Hepatocyte (in vitro differentiated cells): ENCODE measurements around the gene DIPK1A. TPM values are rescaled to one million over a fixed set of nuclear protein-coding genes. Genes with fewer than 3 reads are reported as not detected.

Experiments
- DNase-seq: peaks from one replicate; pipeline ENCODE4 v3.0.0-alpha.2; 2016; ENCODE audit warnings: low spot score
- H2AFZ ChIP-seq: fragments of 200-600 bp; sonication (generic); 2 replicates; pipeline ENCODE4 v1.6.0; 2016; ENCODE audit warnings: antibody characterized with exemption, mild to moderate bottlenecking
- H3K27ac ChIP-seq: fragments of 200-600 bp; sonication (generic); 2 replicates; pipeline ENCODE4 v1.5.1; 2016; ENCODE audit warnings: mild to moderate bottlenecking
- H3K27me3 ChIP-seq: fragments of 200-600 bp; sonication (generic); 2 replicates; pipeline ENCODE4 v1.6.1; 2016
- H3K36me3 ChIP-seq: fragments of 200-600 bp; sonication (generic); replicated peaks from 2 replicates; pipeline ENCODE4 v1.5.1; 2016; ENCODE audit warnings: low read depth; ENCODE audit not compliant: insufficient read depth
- H3K4me1 ChIP-seq: fragments of 200-600 bp; sonication (generic); 2 replicates; pipeline ENCODE4 v1.5.1; 2016; ENCODE audit warnings: mild to moderate bottlenecking, moderate library complexity; ENCODE audit not compliant: insufficient read depth
- H3K4me2 ChIP-seq: fragments of 200-600 bp; sonication (generic); 2 replicates; pipeline ENCODE4 v1.6.0; 2016
- H3K4me3 ChIP-seq: fragments of 200-600 bp; sonication (generic); 2 replicates; pipeline ENCODE4 v1.5.1; 2016; ENCODE audit warnings: mild to moderate bottlenecking
- H3K79me2 ChIP-seq: fragments of 200-600 bp; sonication (generic); 2 replicates; pipeline ENCODE4 v1.6.0; 2017; ENCODE audit warnings: mild to moderate bottlenecking
- H3K9me2 ChIP-seq: fragments of 200-600 bp; sonication (generic); replicated peaks from 2 replicates; pipeline ENCODE4 v1.6.0; 2017; ENCODE audit warnings: mild to moderate bottlenecking; ENCODE audit not compliant: insufficient read depth
- H3K9me3 ChIP-seq: fragments of 200-600 bp; sonication (generic); 2 replicates; pipeline ENCODE4 v1.5.1; 2016; ENCODE audit warnings: low read depth, mild to moderate bottlenecking
- H4K20me1 ChIP-seq: fragments of 200-600 bp; sonication (generic); 2 replicates; pipeline ENCODE4 v1.6.0; 2016; ENCODE audit warnings: mild to moderate bottlenecking; ENCODE audit not compliant: insufficient read depth, poor library complexity, severe bottlenecking
- CTCF ChIP-seq: fragments of 200-600 bp; sonication (generic); IDR thresholded peaks from 2 replicates; pipeline ENCODE4 v1.5.1; 2016; ENCODE audit warnings: antibody characterized with exemption, mild to moderate bottlenecking; ENCODE audit not compliant: poor library complexity
- EZH2 ChIP-seq: fragments of 200-600 bp; sonication (generic); IDR thresholded peaks from 2 replicates; pipeline ENCODE4 v1.6.1; 2016; ENCODE audit warnings: antibody characterized with exemption, mild to moderate bottlenecking, borderline replicate concordance
- EZH2phosphoT487 ChIP-seq: fragments of 200-600 bp; sonication (generic); IDR thresholded peaks from one replicate; pipeline ENCODE4 v1.6.1; 2018; ENCODE audit warnings: antibody characterized with exemption, mild to moderate bottlenecking, low read depth, moderate library complexity; ENCODE audit not compliant: unreplicated experiment, severe bottlenecking
- WGBS: methylation state at CpG from one replicate; pipeline ENCODE4 v1.1.6; 2016; ENCODE audit warnings: low lambda C conversion rate; ENCODE audit errors: missing lambda C conversion rate; 5-methylcytosine and 5-hydroxymethylcytosine counted together
- polyA plus RNA-seq: library from polyadenylated mRNA; unstranded; fragments of >200 nt; fragmentation: Nextera tagmentation; extraction: Ambion mirVana; gene quantifications from 2 replicates; pipeline ENCODE4 v1.2.1, GENCODE V29; 2016
- total RNA-seq: library from RNA; depleted of rRNA; stranded (reverse); fragments of >200 nt; gene quantifications from 2 replicates; pipeline ENCODE4 v1.2.3, GENCODE V29; 2014

The DIPK1A gene
- total and polyA plus RNA-seq, 2 experiments from 2014 or later: 18.0 to 19.7 TPM

DNA sequence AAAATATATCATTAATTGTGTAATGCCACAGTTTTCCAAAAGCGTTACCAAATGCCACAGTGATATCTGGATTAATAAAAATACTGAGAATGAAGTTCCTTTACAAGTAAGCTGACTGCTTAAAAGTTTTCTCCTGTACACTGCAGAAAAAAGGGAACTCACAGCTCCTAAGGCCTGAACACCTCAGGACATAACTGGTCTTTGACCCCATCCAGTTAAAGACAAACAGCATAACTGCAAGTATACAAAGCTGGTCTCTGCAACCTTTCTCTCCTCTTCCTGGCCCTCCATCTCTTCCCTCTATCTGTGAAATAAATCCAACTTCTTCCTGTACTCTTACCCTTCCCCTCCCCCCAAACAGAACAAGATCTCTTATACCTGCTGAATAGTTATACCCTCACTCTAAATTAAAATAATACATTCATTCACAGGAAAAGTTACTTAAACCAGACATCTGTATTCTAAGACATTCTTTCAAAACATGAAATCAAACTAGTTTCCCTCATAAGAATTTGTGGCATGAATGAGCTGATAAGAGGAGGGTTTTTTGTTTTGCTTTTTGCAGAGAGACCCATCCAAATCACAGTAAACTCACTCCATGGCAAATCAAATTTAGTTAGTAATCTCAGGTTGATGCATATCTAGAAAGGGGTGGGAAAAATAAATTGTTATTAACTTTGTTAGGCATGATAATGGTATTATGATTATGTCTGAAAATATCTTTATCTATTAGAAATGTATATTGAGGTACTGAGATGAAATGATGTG is 2.9 kb downstream of the DIPK1A start:
- H3K27ac ChIP-seq: peak overlapping the region; percentile 26
- H3K9me2 ChIP-seq: no peaks in the 10 kb centered on the region
- H3K4me3 ChIP-seq: no peak overlapping the region
- H3K4me2 ChIP-seq: peak overlapping the region; percentile 56
- H3K9me3 ChIP-seq: no peaks in the 10 kb centered on the region
- H3K79me2 ChIP-seq: peaks cover 57% of the 10 kb centered on the region
- TF ChIP-seq CTCF (no peak), EZH2 (no peak), EZH2phosphoT487 (no peak)
- peaks cover 33% of the 10 kb centered on the region for H3K4me1 ChIP-seq
- WGBS: 83% methylated on average over 1 of the region's 1 CpG
- peak; percentile 27 for DNase-seq
- H3K36me3 ChIP-seq: no peaks in the 10 kb centered on the region
- no peaks in the 10 kb centered on the region for H3K27me3 ChIP-seq
- H2AFZ ChIP-seq: no peak overlapping the region
- H4K20me1 ChIP-seq: no peaks in the 10 kb centered on the region

DNA sequence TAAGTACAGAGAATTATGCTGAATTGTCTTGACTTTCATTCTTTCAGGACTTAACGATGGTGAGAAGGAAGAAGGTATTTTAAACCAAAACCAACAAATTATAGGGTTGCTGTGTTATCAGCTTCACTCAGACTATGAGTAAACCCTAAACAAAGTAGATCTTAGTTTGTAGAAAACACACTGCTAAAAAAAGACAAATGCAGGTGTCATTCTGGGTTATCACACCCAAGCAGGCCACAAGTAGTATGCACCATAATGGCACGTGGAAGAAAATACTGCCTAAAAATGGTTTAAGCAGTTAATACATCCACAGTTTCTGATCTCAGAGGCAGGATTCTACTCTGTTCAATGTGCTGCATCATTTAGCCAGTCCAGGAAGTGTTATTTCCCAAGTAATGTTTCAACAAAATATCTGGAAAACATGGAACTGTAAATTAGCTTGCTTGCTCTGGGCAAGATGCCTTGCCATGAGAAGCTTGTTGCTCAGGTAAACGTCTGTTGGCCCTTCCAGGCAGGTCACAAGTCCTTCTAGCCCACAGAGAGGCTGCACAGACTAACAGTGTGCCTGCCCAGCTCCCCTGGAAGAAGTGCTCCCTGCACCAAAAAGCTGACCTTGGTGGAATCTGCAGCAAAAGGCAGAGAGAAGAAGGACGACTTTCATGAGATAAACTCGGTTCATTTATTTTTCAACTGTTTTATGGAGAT is 4.1 kb downstream of the DIPK1A start:
- Histone ChIP-seq H3K36me3 (no peaks in the 10 kb centered on the region), H3K79me2 (peaks cover 69% of the 10 kb centered on the region), H3K9me3 (no peaks in the 10 kb centered on the region), H4K20me1 (no peaks in the 10 kb centered on the region), H3K4me2 (peak overlapping the region; percentile 56), H3K27ac (peak overlapping the region; percentile 46), H3K9me2 (no peaks in the 10 kb centered on the region), H3K4me1 (peaks cover 33% of the 10 kb centered on the region), H2AFZ (no peak overlapping the region), H3K27me3 (no peaks in the 10 kb centered on the region), H3K4me3 (no peak overlapping the region)
- no peak for TF ChIP-seq EZH2phosphoT487
- TF ChIP-seq CTCF: no peak
- no peak for TF ChIP-seq EZH2
- no peak for DNase-seq
- WGBS: 70% methylated on average over 5 of the region's 5 CpGs

DNA sequence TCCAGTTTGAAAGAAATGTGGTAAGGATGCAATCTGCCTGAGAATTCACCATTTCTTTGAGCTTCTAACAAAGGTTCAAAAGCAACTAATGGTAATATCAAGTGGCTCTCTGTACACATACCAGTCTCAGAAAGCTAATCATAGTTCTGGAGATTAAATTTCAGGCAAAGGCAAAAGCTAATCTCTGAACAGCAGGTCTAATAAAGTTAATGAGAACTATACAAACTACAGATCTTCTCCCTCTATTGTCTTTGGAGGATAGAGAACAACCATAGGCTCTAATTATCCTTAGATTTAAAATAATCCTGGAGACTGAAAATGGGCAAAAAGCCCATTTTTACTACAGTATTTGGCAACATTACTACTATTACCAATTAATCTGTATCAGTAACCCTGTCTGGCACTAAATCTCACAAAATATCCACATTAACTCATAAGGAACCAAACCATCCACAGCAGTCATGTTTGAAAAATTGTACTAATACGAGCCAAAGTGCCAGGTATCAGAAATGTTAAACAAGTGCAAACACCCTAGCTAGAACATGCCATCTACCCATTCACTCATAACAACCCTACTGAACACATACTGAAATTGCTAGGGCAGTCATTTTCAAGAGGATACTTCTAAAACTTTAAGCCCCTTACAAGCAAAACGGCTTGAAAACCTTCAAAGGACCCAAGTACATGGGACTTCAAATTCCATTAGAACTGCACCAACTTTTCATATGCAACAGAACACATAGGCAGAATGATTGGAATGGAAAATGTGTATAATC is 4.8 kb downstream of the DIPK1A start:
- H2AFZ ChIP-seq: no peak overlapping the region
- peak overlapping the region; percentile 46 for H3K27ac ChIP-seq
- WGBS: 82% methylated on average over 2 of the region's 2 CpGs
- no peaks in the 10 kb centered on the region for H4K20me1 ChIP-seq
- H3K9me2 ChIP-seq: no peaks in the 10 kb centered on the region
- no peak overlapping the region for H3K4me3 ChIP-seq
- H3K4me1 ChIP-seq: peaks cover 33% of the 10 kb centered on the region
- no peaks in the 10 kb centered on the region for H3K27me3 ChIP-seq
- TF ChIP-seq EZH2: no peak
- TF ChIP-seq CTCF: no peak
- no peak for TF ChIP-seq EZH2phosphoT487
- no peaks in the 10 kb centered on the region for H3K9me3 ChIP-seq
- no peak for DNase-seq
- H3K4me2 ChIP-seq: peak overlapping the region; percentile 56
- H3K79me2 ChIP-seq: peaks cover 75% of the 10 kb centered on the region
- H3K36me3 ChIP-seq: no peaks in the 10 kb centered on the region
